Gastrocnemius medialis (tissue), 4 donors: ENCODE results near the gene RBM33.

Experiments
- POLR2A ChIP-seq, 2 donors: fragments of 450-650 bp; IDR thresholded peaks; one replicate each; pipeline ENCODE4 v1.6.1; 2017; ENCODE audit warnings: antibody characterized with exemption in 2 of 2, mild to moderate bottlenecking in 2 of 2, moderate library complexity in 2 of 2
- TF ChIP-seq, protein P1 (sequence below), 5 experiments: fragments of 450-650 bp in 3 of 5; fragments of 200-600 bp in 2 of 5; sonication (generic) in 2 of 5; IDR thresholded peaks in 4 of 5; conservative IDR thresholded peaks in 1 of 5; 1 replicate in 4 of 5; 2 replicates in 1 of 5; pipeline ENCODE4 v1.5.1; 2016 to 2019; ENCODE audit warnings: antibody characterized with exemption in 5 of 5, mild to moderate bottlenecking in 3 of 5, moderate library complexity in 3 of 5

DNA sequence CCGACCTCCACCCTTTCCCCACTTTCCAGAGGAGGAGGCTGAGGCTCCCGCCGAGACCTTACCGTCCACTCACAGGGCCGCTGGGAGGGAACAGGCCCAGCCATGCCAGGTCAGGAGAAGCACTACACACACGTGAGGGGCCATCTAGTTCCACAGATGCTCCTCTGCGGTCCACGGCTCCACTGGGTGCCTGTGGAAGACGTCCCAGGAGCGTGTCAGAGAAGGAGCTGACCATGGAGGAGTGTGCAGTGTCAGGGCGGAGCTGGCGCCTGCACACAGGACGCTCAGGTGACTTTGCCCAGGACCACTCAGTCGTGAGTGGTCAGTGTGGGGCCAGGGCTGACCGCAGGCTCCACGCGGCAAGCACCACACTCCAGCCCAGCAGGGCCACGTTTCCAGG lies 175.8 kb downstream of the RBM33 start:
- TF ChIP-seq, protein P1, sequence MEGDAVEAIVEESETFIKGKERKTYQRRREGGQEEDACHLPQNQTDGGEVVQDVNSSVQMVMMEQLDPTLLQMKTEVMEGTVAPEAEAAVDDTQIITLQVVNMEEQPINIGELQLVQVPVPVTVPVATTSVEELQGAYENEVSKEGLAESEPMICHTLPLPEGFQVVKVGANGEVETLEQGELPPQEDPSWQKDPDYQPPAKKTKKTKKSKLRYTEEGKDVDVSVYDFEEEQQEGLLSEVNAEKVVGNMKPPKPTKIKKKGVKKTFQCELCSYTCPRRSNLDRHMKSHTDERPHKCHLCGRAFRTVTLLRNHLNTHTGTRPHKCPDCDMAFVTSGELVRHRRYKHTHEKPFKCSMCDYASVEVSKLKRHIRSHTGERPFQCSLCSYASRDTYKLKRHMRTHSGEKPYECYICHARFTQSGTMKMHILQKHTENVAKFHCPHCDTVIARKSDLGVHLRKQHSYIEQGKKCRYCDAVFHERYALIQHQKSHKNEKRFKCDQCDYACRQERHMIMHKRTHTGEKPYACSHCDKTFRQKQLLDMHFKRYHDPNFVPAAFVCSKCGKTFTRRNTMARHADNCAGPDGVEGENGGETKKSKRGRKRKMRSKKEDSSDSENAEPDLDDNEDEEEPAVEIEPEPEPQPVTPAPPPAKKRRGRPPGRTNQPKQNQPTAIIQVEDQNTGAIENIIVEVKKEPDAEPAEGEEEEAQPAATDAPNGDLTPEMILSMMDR (IDR thresholded peaks at IDR 0.05 in 4 of 5, conservative IDR thresholded peaks at IDR 0.05 in 1 of 5) = no peak
- no peak for TF ChIP-seq POLR2A (IDR thresholded peaks at IDR 0.05)
